Skeletal muscle tissue (tissue), 4 donors: ENCODE measurements around the gene PUS7L. TPM values are rescaled to one million over a fixed set of nuclear protein-coding genes. Genes with fewer than 3 reads are reported as not detected.
A peak's percentile ranks its signal among the peaks of the same experiment; 100 is the strongest.

Experiments
- H3K27ac ChIP-seq: one replicate; pipeline ENCODE4 v1.7.0; 2013; ENCODE audit warnings: mild to moderate bottlenecking, low read depth, low read length, inconsistent platforms
- H3K27me3 ChIP-seq, 3 donors: one replicate each; pipeline ENCODE4 v1.7.0; 2013; ENCODE audit warnings: low read length in 3 of 3; ENCODE audit not compliant: control insufficient read depth in 3 of 3, insufficient read depth in 3 of 3
- H3K36me3 ChIP-seq, 3 donors: one replicate each; pipeline ENCODE4 v1.7.0; 2013; ENCODE audit warnings: low read length in 3 of 3; ENCODE audit not compliant: control insufficient read depth in 3 of 3, insufficient read depth in 3 of 3
- H3K4me1 ChIP-seq, 3 donors: one replicate each; pipeline ENCODE4 v1.7.0; 2013; ENCODE audit warnings: low read length in 3 of 3, mild to moderate bottlenecking in 3 of 3; ENCODE audit not compliant: control insufficient read depth in 3 of 3, insufficient read depth in 3 of 3
- H3K4me3 ChIP-seq, 3 donors: one replicate each; pipeline ENCODE4 v1.7.0; 2013; ENCODE audit warnings: low read length in 3 of 3
- H3K9ac ChIP-seq, 3 donors: one replicate each; pipeline ENCODE4 v1.7.0; 2013; ENCODE audit warnings: low read length in 3 of 3, mild to moderate bottlenecking in 3 of 3, moderate library complexity in 2 of 3, low read depth in 1 of 3
- H3K9me3 ChIP-seq, 3 donors: one replicate each; pipeline ENCODE4 v1.7.0; 2013; ENCODE audit warnings: low read length in 3 of 3; ENCODE audit not compliant: control insufficient read depth in 3 of 3
- total RNA-seq: library from RNA; depleted of rRNA; stranded (reverse); fragments of >200 nt; gene quantifications from one replicate; pipeline ENCODE4 v1.2.3, GENCODE V29; 2014
- donor health status: Osteomylitis.

PUS7L gene
- total RNA-seq, 1 donor from 2014 or later = 10.4 TPM

- Histone ChIP-seq H3K4me3 (no peak overlapping the region), H3K27ac (no peak overlapping the region), H3K9me3 (no peaks in the 10 kb centered on the region), H3K36me3 (peaks cover 2 to 15% (median 13%) of the 10 kb centered on the region in 3 donors), H3K4me1 (no peaks in the 10 kb centered on the region), H3K9ac (no peak overlapping the region), H3K27me3 (no peaks in the 10 kb centered on the region)
These were observed 28.5 kb upstream of the PUS7L start for GRCh38 chr12:43786899-43787693.

GRCh38 chr12:43776498-43776897 lies 17.9 kb upstream of the PUS7L start:
- Histone ChIP-seq H3K9me3 (no peaks in the 10 kb centered on the region), H3K27me3 (no peaks in the 10 kb centered on the region), H3K27ac (no peak overlapping the region), H3K4me1 (no peaks in the 10 kb centered on the region), H3K36me3 (peaks cover 0 to 41% (median 22%) of the 10 kb centered on the region in 3 donors), H3K4me3 (no peak overlapping the region), H3K9ac (no peak overlapping the region)

GRCh38 chr12:43766291-43766690 lies 7.7 kb upstream of the PUS7L start:
- H3K27me3 ChIP-seq = no peaks in the 10 kb centered on the region
- H3K27ac ChIP-seq = no peak overlapping the region
- H3K4me3 ChIP-seq = no peak overlapping the region
- peaks cover 1 to 10% (median 2%) of the 10 kb centered on the region in 3 donors for H3K36me3 ChIP-seq
- H3K4me1 ChIP-seq = no peaks in the 10 kb centered on the region
- H3K9ac ChIP-seq = no peak overlapping the region
- no peaks in the 10 kb centered on the region for H3K9me3 ChIP-seq

GRCh38 chr12:43764528-43764927 lies 5.9 kb upstream of the PUS7L start:
- no peaks in the 10 kb centered on the region for H3K27me3 ChIP-seq
- H3K4me3 ChIP-seq = no peak overlapping the region
- peaks cover 0 to 2% (median 0%) of the 10 kb centered on the region in 3 donors for H3K36me3 ChIP-seq
- H3K4me1 ChIP-seq = peaks cover 3 to 9% (median 7%) of the 10 kb centered on the region in 3 donors
- H3K27ac ChIP-seq = no peak overlapping the region
- H3K9ac ChIP-seq = no peak overlapping the region
- H3K9me3 ChIP-seq = no peaks in the 10 kb centered on the region

GRCh38 chr12:43763769-43764168 lies 5.2 kb upstream of the PUS7L start:
- H3K9ac ChIP-seq = no peak overlapping the region
- H3K27ac ChIP-seq = no peak overlapping the region
- no peak overlapping the region for H3K4me3 ChIP-seq
- no peaks in the 10 kb centered on the region for H3K36me3 ChIP-seq
- no peaks in the 10 kb centered on the region for H3K27me3 ChIP-seq
- no peaks in the 10 kb centered on the region for H3K9me3 ChIP-seq
- H3K4me1 ChIP-seq = peaks cover 3 to 12% (median 7%) of the 10 kb centered on the region in 3 donors

GRCh38 chr12:43762596-43762995 lies 4.0 kb upstream of the PUS7L start:
- no peak overlapping the region for H3K9ac ChIP-seq
- peaks cover 7 to 21% (median 15%) of the 10 kb centered on the region in 3 donors for H3K4me1 ChIP-seq
- H3K9me3 ChIP-seq = no peaks in the 10 kb centered on the region
- no peaks in the 10 kb centered on the region for H3K36me3 ChIP-seq
- no peak overlapping the region for H3K4me3 ChIP-seq
- H3K27ac ChIP-seq = no peak overlapping the region
- H3K27me3 ChIP-seq = no peaks in the 10 kb centered on the region

- Histone ChIP-seq H3K4me1 (peaks cover 7 to 22% (median 15%) of the 10 kb centered on the region in 3 donors), H3K4me3 (no peak overlapping the region)
These were observed 2.9 kb upstream of the PUS7L start for GRCh38 chr12:43761500-43761899.

GRCh38 chr12:43760396-43760795 lies 1.8 kb upstream of the PUS7L start:
- Histone ChIP-seq H3K4me1 (peaks cover 7 to 22% (median 15%) of the 10 kb centered on the region in 3 donors), H3K36me3 (no peaks in the 10 kb centered on the region), H3K4me3 (peak overlapping the region in 1 of 3 donors; percentile 40), H3K9me3 (no peaks in the 10 kb centered on the region), H3K27ac (no peak overlapping the region), H3K27me3 (no peaks in the 10 kb centered on the region), H3K9ac (no peak overlapping the region)

More at GRCh38 chr12:43761500-43761899, 2.9 kb upstream of the PUS7L start:
- Histone ChIP-seq H3K27me3 (no peaks in the 10 kb centered on the region), H3K9ac (no peak overlapping the region), H3K9me3 (no peaks in the 10 kb centered on the region), H3K27ac (no peak overlapping the region), H3K36me3 (no peaks in the 10 kb centered on the region)

- Histone ChIP-seq H3K9ac (peak overlapping the region; percentile 67 to 88 (median 69)), H3K36me3 (no peaks in the 10 kb centered on the region), H3K27me3 (no peaks in the 10 kb centered on the region), H3K9me3 (no peaks in the 10 kb centered on the region), H3K27ac (peak overlapping the region; percentile 78), H3K4me3 (peak overlapping the region; percentile 86 to 96 (median 90)), H3K4me1 (peaks cover 7 to 22% (median 15%) of the 10 kb centered on the region in 3 donors)
These were observed 303 bp downstream of the PUS7L start for GRCh38 chr12:43758247-43758727.

- Histone ChIP-seq H3K9me3 (no peaks in the 10 kb centered on the region), H3K27ac (no peak overlapping the region), H3K4me3 (no peak overlapping the region), H3K27me3 (no peaks in the 10 kb centered on the region), H3K9ac (no peak overlapping the region), H3K4me1 (peaks cover 4 to 9% (median 8%) of the 10 kb centered on the region in 3 donors), H3K36me3 (no peaks in the 10 kb centered on the region)
These were observed 4.6 kb downstream of the PUS7L start for GRCh38 chr12:43754015-43754414.
